GM19452 (cell line): ENCODE measurements around the gene CYP27A1.

Experiments used
- ATAC-seq: cut with Tn5 transposase; IDR thresholded peaks from one replicate; pipeline ENCODE4 v1.9.1; 2021; ENCODE audit not compliant: unreplicated experiment

CYP27A1 gene

DNA sequence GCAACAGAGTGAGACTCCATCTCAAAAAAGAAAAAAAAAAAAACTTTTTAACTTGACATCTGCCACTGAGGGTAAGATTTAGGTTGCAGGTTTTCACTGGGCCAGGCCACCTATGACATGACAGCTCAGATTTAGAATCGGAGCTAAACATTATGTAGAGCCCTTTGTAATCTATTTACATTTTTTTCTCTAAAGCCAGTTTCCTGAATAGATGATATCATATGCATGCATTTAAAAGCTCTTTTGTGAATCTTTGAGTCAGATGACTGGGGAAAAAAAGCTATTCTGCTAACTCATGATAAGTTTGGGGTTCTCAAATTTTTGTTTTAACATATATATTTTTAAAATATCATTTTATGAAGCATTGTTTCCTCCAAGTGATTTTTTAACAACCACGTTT is 28.3 kb downstream of the CYP27A1 start:
- no peak for ATAC-seq

DNA sequence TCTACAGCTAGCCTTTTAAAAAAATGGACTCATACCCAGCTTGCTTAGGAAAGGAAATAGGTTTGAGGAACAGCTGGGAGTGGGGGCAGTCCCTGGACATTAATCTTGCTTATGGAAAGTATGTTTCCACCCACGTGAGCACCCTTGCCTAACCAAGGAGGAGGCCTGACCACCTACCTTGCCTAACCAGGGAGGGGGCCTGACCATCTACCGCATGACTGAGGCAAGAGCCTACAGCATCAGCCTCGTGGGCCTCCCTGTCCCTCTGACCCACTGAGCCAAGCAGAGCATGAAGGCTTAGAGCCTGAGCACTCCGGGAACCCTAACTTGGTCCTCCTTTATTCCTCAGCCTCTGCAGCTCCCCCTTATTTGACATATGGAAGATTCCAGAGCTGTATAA is 29.4 kb downstream of the CYP27A1 start:
- no peak for ATAC-seq

DNA sequence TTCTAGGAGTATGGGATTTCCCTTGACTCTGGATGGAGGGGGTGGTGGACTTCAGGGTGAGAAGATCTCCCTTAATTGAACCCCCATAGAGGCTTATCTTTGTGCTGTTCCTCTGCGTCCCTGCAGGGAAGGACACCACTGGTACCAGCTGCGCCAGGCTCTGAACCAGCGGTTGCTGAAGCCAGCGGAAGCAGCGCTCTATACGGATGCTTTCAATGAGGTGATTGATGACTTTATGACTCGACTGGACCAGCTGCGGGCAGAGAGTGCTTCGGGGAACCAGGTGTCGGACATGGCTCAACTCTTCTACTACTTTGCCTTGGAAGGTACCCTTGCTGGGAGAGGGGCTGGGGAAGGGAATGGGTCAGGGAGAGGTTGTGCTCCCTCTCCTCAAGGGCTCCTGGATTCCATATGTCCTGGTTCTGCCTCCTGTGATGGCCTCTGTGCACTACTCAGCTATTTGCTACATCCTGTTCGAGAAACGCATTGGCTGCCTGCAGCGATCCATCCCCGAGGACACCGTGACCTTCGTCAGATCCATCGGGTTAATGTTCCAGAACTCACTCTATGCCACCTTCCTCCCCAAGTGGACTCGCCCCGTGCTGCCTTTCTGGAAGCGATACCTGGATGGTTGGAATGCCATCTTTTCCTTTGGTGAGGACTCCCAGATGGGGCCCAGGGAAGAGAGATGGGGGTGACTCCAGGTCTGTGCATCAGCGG is 30.3 kb downstream of the CYP27A1 start:
- ATAC-seq = no peak

DNA sequence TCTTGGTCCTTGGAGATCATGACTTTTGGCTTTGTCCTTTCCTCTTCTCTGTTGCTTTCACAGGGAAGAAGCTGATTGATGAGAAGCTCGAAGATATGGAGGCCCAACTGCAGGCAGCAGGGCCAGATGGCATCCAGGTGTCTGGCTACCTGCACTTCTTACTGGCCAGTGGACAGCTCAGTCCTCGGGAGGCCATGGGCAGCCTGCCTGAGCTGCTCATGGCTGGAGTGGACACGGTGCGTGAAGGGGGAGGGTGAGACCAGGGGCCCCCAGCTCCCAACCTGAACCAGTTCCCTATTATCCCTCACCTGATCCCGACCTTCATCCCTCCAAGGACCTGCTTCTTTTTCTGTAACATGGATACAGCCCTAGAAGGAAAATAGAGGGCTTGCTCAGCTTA is 30.9 kb downstream of the CYP27A1 start:
- ATAC-seq = no peak

DNA sequence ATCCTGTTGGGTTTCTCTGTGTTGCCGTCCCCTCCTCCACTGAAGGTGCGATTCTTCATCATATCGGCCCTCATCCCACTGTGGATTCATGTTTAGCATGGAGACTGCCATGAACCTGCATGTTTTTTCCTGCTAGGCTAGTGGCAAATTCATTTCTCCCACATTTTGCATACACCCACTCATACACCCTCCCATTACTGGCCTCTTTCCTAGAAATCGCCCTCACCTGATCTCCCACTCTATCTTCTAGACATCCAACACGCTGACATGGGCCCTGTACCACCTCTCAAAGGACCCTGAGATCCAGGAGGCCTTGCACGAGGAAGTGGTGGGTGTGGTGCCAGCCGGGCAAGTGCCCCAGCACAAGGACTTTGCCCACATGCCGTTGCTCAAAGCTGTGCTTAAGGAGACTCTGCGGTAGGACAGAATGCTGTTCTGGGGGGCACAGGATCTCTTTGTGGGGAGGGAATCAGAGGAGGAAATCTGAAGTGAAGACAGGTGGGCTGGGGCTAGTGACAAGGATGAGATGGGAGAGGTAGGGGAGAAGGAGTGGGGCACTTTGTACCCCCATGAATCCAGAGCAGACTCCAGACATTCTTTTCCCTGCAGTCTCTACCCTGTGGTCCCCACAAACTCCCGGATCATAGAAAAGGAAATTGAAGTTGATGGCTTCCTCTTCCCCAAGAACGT is 32.0 kb downstream of the CYP27A1 start:
- no peak for ATAC-seq

DNA sequence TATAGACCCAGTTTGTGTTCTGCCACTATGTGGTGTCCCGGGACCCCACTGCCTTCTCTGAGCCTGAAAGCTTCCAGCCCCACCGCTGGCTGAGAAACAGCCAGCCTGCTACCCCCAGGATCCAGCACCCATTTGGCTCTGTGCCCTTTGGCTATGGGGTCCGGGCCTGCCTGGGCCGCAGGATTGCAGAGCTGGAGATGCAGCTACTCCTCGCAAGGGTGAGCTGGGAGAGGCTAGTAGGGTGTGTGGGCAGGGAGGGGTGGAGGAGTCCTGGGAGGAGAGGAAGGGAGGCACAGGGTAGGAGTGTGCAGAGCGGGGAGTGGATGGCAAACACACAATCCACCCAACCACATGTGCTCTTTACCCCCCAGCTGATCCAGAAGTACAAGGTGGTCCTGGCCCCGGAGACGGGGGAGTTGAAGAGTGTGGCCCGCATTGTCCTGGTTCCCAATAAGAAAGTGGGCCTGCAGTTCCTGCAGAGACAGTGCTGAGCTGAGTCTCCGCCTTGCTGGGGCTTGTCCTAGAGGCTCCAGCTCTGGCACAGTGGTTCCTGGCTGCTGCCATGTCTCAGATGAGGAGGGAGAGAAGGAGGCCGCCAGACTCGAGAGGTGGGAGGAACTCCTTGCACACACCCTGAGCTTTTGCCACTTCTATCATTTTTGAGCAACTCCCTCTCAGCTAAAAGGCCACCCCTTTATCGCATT is 32.7 kb downstream of the CYP27A1 start:
- ATAC-seq = no peak

DNA sequence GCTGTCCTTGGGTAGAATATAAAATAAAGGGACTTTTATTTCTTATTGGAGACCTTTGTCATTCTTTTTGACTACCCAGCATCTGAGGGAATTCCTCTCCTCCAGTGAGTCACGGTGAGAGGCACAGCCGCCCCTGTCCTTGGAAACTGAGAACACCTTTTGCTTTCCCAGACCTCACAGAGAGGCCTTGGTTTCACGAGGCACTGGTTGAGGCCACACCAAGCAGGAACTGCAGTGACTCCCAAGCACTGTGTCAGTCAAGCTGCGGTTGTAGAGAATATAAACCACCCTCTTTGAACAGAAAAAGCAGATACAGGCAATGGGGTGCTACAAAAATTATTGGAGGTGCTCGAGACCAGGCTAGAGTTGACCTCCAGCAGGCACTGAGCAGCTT is 33.3 kb downstream of the CYP27A1 start:
- no peak for ATAC-seq

DNA sequence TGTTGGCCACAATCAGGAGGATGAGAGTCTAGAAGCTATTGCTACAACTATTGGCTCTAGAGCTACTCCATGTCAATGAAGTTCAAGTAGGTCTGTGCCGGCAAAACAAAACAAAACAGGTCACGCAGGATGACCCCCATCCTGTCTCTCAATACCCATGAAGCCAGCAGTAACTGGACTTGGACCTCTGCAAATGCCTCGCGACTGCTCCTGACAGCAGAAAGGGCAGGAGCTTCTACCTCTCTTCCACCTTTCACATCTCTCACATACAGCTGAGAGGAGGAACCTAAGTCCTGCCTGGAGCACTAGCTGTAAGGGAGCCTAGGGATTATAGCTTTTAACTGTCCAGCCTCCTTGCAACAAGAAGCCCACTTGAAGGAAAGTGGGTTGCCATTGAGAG is 33.7 kb downstream of the CYP27A1 start:
- no peak for ATAC-seq

DNA sequence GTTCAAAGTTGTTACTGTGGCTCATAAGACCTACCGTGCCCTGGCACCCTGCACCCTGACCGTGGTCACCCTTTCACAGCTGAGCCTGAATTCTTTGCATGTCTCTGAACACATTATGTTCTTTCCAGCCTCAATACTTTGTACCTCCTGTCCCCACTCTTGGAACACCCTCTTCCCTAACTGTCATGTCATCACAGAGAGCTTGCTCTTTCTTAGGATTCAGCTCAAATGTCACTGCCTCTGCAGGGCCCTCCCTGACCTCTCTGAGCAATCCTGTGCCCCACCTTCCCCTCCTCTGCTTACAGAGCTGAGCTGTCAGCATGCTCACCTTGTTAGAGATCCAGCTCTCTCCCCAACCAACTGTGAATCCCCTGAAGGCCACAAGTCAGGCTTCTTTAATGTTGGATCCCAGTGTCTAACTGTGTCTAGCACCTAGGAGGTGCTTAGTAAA is 34.6 kb downstream of the CYP27A1 start:
- ATAC-seq = no peak

DNA sequence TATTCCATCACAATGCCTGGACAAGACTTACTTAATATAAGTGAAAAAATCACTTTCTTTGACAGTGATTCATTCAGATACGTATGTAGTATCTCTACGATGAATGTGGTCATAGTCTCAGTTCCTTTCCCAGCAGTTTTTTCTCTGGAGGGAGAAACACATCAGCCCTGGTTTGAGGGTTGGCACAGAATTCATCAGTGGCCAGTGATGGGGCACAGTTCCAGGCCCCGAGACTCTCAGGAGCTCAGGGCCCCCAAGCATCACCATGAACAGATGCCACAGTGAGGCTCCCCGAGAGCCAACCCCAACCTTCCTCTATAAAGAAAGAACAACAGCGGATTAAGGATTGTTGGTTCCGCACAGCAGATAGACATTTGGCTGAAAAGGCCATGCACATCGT is 37.1 kb downstream of the CYP27A1 start:
- ATAC-seq = no peak

DNA sequence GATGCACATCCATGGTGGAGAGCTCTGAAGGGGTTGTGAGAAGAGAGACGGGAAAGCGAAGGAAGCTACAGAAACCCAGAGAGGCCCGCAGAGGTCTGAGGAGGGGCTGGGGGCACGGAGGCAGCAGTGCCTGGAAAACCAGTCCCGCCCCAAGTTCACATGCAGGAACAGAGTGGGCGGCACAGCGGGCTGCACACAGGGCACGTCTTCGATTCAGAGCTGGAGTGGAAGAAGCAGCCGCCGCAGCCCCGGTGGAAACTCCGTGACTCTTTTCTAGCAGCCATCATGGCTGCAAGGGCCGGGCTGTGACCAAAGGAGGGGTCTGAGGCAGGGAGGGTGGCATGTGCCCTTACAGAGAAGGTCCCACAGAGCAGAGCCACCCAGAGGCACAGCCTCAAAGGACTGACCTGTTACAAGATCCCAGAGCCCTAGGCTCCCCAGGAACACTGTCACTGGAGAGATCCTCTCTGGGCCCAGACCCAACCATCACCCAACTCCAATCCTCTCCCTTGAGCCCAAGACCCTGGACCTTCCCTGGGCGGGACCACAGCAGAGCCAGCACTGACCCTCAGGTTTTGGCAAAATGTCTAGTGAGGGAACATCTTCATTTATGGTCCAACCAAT is 38.9 kb downstream of the CYP27A1 start:
- no peak for ATAC-seq

DNA sequence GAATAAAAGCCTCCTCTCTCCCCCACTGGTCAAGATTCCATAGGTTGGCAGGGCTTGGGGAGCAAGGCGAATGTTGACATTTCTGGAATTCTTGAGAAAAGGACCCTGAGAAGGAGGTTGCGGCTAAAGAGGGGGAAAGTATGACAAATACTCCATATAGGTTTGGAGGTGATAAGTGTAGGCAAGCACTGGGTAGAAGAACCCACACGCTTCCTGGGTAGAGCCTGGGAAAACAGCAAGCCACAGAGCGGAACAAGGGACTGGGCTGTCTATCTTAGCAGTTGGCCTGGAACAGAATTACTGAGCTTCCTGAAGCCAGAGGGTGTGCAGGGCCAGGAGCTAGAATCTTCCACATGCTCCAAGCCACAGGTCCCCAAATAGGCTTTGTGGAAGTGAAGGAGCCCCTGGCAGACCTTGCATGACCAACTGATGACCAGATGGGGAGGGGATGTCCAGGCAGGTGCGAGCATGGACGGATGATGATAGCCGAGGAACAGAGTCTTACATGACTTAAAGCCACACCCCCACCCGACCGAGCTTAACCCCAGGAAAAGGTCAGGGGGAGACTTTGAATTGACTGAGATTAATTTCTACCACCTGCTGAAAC is 39.8 kb downstream of the CYP27A1 start:
- ATAC-seq = no peak

DNA sequence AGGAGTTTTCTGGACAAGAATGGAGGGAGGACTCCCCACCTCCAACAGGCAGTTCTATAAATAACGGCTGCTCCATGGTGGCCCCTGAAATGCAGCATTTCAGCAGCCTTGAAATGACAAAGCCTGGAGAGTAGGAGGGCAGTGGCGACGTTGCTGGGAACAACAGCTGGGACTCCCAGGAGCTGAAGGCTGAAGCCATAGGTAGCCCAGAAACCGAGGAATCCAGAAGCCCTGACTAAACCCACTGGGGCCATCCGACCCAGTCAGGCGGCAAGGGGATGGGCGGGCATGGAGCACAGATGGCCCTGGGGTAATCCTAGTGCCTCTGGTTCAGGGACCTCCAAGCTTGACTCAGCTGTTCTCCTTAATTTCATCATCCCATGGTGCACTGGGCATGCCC is 40.7 kb downstream of the CYP27A1 start:
- ATAC-seq = no peak

DNA sequence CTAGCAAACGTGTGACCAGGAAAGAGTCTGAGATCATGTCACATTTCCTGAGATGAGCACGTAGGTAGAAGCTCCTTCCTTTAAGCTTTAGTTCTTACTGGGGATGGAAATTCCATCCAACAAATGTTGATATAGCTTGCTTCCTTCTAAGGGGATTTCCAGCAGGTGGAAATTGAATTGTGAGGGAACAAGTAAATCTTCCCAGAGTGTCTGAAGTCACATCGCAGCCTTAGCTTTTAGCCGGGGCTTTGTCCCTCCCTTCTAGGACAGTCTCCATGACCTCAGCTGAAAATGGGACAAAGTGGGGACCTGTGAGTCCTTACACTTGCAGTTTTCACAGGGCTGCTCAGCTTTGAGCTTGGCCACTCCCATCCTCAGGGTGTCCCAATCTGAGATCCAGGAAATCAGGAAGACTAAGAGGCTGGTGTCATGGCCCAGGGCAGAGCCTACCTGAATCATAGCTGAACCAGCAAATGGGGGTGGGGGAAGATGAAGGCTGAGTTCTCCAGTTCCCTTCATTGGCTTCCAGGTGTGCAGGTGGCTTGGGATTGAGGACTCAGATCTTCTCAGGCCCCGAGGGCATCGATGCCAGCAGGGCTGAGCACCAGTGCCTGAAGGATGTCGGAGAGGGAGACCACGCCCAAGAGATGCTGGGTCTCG is 41.4 kb downstream of the CYP27A1 start:
- no peak for ATAC-seq

DNA sequence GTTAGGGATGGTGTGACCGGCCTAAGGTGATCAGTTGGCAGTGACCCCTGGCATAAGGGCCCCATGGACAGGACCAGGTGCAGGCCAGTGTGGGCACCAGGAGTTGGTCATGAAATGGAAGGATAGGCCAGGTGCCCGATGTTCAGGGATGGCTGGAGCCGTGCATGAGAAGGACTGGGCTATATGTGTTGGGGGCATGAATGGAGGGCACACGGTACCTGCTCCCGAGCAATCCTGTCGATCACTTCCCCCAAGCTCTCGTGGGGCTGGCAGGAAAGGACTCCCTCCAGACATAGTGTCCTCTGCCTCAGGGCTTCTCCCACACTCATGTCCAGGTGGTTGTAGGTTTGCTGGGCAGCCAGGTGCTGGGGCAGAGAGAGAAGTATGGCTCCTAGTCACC is 42.1 kb downstream of the CYP27A1 start:
- no peak for ATAC-seq

DNA sequence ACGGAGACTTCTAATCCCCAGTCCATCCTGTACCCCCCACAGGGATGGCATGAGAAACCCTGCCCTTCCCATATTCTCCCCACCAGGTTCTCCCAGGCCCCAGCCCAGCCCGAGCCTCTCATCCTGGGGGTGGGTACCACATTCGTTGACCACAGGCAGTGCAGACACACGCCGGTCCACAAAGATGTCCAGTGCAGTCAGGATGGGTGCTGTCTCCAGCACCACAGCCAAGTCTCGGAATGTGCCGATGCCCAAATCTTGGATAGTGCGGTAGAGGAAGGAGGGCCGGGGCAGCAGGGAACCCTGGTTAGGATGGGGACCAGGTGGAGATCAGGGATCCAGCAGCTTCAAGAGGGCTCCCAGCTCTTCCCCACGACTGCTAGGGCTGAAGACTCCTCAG is 44.8 kb downstream of the CYP27A1 start:
- no peak for ATAC-seq

DNA sequence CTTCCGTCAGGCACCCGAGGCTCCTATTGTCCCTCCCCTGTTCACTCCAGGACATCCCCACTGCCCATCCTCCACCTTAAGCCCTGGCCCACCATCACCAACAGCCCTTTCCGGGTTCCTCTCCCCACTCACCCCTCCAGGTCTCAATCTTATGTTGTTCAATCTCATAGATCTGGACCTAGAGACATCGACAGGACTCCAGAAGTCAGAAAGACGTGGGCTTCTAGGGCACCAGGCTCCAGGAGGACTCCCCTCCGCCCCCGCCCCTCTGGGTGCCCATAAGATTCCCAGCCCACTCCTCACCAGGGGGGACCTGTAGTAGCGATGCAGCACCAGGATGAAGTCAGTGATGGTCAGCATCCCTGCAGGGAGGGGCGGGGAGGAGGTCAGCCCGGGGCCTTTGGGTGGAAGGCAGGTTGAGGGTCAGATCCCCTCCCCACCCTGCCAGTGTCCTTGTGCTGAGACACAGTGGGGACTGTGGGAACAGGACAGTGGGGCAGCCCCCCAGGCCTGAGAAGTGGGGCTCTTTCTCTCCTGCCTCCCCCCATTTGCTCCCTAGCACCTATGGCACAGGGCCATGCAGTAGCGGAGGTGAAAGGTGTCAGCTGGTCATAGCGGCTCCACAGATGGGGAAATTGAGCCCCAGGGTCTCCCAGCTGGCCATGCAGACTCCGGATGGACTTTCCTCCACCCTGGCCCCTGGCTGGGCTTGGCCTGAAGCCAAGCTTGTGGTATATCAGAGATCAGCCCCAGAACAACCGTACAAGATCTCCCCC is 45.9 kb downstream of the CYP27A1 start:
- no peak for ATAC-seq

DNA sequence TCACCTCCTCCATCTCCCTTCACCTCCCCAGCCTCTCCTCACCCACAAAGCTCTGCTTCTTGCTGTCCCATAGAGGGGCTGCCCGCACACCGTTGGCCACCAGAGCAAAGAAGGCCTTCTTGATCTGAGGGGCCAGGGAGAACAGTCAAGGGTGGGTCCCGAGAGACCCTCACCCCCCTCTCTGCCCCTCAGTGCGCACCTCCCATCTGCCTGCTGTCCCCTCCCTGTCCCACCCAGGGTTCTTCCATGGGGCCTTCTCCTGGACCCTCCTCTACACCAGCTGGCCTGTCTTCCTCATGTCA is 46.5 kb downstream of the CYP27A1 start:
- ATAC-seq = no peak

DNA sequence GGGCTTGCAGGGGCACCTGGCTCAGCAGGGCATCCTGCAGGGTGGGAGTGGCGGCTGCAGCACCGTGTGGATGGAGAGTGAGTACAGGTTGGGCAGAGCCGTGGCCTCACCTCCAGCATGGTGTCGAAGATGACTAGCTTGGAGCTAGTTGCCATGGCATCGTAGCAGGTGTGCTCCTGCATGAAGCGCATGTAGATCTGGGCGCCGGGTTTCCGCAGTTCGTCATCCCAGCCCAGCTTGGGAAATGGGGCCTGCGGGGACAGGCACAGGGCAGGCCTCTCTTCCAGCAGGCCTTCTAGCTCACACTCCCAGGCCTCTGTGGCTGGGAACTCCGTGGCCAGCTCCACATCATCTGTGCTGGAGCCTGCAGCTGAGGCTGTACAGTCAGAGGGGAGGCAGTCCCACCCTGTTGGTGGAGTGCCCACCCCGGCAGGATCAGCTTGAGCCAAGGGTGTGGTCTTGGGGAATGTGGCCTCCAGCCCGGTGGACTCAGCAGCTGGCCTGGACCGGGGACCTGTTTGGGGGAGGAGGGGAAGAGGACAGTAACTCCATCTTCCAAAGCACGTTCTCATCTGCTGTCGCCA is 48.0 kb downstream of the CYP27A1 start:
- no peak for ATAC-seq
